BLaER1 (cell line): ENCODE data around the gene UGT1A10.

ENCODE experiments used
- H3K27ac ChIP-seq: shearing (Covaris generic); formaldehyde crosslinking; 2 replicates; pipeline ENCODE4 v1.8.1; 2022
- H3K27me3 ChIP-seq: shearing (Covaris generic); formaldehyde crosslinking; 2 replicates; pipeline ENCODE4 v1.8.1; 2022
- H3K36me3 ChIP-seq: shearing (Covaris generic); formaldehyde crosslinking; 2 replicates; pipeline ENCODE4 v1.8.1; 2022
- H3K4me1 ChIP-seq: shearing (Covaris generic); formaldehyde crosslinking; 2 replicates; pipeline ENCODE4 v1.8.1; 2022
- H3K4me2 ChIP-seq: shearing (Covaris generic); formaldehyde crosslinking; 2 replicates; pipeline ENCODE4 v1.8.1; 2022
- H3K4me3 ChIP-seq: shearing (Covaris generic); formaldehyde crosslinking; 2 replicates; pipeline ENCODE4 v1.8.1; 2022
- H3K9ac ChIP-seq: shearing (Covaris generic); formaldehyde crosslinking; 2 replicates; pipeline ENCODE4 v1.8.1; 2022
- H3K9me3 ChIP-seq: shearing (Covaris generic); formaldehyde crosslinking; 2 replicates; pipeline ENCODE4 v1.8.1; 2022
- H4K20me1 ChIP-seq: shearing (Covaris generic); formaldehyde crosslinking; 2 replicates; pipeline ENCODE4 v1.8.1; 2022
- Cebpa-rat ChIP-seq: shearing (Covaris generic); IDR thresholded peaks from 2 replicates; pipeline ENCODE4 v1.8.1; 2022

The UGT1A10 gene

DNA sequence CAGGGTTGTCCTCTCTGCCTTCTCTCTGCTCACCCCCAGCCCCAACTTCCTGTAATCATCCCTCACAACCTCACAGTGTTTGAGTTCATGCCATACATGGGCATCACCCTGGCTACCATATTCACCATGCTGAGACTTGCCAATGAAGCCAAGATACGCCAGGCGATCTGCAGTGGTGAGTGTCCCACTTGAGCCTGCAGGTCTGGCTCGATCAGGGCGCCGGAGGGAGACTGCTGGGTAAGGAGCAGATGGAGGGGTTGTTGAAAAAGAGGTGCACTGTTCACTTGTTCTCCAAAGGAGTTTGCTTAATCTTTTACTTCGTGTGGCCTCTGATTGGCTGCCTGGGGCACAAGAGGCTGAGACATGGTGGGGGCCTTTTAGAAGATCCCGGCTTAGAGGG lies 156.5 kb downstream of the UGT1A10 start:
- no peaks in the 10 kb centered on the region for H3K36me3 ChIP-seq
- H3K4me2 ChIP-seq = no peak overlapping the region
- H3K9me3 ChIP-seq = no peaks in the 10 kb centered on the region; the same call in 1 of the 2 replicates
- H3K9ac ChIP-seq = no peak overlapping the region
- TF ChIP-seq Cebpa-rat = no peak
- no peaks in the 10 kb centered on the region for H3K27me3 ChIP-seq
- no peaks in the 10 kb centered on the region for H4K20me1 ChIP-seq
- H3K4me3 ChIP-seq = no peak overlapping the region
- H3K27ac ChIP-seq = no peak overlapping the region
- H3K4me1 ChIP-seq = 0 out of 2 replicates have a peak, but pooled peaks cover 5% of the 10 kb centered on the region

DNA sequence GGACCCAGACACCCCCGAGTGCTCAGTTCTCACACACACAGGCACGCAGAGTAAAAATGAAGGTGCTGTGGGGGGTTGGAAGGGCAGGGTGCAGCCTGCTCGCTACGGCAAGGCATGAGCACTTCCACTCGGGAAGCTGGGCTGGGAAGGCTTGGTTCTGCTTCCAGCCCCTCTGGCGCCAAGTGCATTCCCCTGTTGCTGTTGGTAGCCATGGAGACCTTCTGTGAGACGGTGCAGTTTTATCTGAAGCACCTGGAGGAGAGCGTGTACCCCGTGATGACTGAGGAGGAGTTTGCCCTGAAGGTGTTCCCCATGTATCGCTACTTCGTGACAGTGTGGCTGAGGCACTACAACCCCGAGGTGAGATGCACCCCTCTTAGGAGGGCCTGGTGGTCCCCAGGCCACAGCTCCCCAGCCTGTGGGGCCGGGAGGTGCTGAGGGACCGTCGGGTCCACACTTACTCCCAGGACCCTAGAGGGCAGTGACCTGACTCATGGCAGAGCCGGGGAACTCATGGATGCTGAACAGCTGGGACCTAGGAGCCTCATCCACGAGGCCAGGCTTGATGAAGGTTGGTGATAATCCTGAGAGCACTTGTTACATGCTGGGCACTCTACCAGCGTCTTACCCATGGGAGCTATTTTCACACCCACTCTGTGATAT lies 157.3 kb downstream of the UGT1A10 start:
- H3K9me3 ChIP-seq = no peaks in the 10 kb centered on the region; the same call in 1 of the 2 replicates
- no peak overlapping the region for H3K27ac ChIP-seq
- H3K36me3 ChIP-seq = no peaks in the 10 kb centered on the region
- no peak overlapping the region for H3K9ac ChIP-seq
- H3K4me3 ChIP-seq = no peak overlapping the region
- no peak overlapping the region for H3K4me2 ChIP-seq
- H3K4me1 ChIP-seq = 0 out of 2 replicates have a peak, but pooled peaks cover 5% of the 10 kb centered on the region
- TF ChIP-seq Cebpa-rat = no peak
- no peaks in the 10 kb centered on the region for H4K20me1 ChIP-seq
- H3K27me3 ChIP-seq = no peaks in the 10 kb centered on the region

DNA sequence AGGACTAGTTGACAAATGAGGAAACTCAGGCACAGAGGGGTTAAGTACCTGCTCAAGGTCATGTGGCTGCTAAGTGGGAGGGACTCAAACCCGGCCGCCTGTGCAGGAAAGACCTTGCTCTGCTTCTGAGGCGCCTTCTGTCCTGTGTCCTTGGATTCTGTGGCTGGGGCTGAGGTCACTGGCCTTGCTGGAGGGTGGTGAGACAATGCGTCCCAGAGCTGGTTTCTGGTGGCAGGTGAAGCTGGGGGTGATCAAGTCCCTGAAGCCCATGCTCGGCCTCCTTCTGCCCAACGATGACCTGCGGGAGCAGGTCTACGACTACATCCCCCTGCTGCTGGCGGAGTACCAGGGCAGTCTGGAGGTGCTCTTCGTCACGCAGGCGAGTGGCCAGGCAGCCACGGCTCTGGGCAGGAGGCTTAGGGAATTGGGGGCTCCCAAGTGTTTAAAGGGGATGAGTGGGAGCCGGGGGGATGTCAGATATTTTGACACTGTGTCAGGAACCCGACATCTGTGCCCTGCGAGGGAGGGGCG lies 157.9 kb downstream of the UGT1A10 start:
- H3K27ac ChIP-seq = no peak overlapping the region
- no peak for TF ChIP-seq Cebpa-rat
- 0 out of 2 replicates have a peak, but pooled peaks cover 5% of the 10 kb centered on the region for H3K4me1 ChIP-seq
- no peak overlapping the region for H3K9ac ChIP-seq
- no peaks in the 10 kb centered on the region for H3K36me3 ChIP-seq
- H3K9me3 ChIP-seq = no peaks in the 10 kb centered on the region; the same call in 1 of the 2 replicates
- H3K4me2 ChIP-seq = no peak overlapping the region
- H3K4me3 ChIP-seq = no peak overlapping the region
- H4K20me1 ChIP-seq = no peaks in the 10 kb centered on the region
- no peaks in the 10 kb centered on the region for H3K27me3 ChIP-seq

DNA sequence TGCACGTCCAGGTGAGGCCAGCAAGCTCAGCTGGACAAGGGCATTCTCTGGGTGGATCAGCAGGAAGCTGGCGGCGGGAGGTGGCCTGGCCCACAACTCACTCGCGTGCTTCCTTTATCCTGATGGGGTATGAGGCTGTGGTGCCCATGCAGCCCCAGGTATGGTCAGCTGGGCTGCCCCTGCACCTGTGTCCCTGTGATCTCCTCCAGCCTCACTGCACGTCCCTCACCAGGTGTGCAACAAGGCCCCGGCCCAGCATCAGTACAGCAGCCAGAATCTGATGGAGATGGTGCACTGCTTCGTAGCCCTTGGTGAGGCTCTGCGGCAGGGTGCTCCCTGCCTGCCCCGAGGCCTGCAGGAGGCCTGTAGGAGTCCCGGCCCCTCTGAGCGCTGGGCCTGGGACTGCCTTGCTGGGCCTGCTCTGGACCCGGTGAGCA lies 159.5 kb downstream of the UGT1A10 start:
- no peaks in the 10 kb centered on the region for H4K20me1 ChIP-seq
- H3K9me3 ChIP-seq = no peaks in the 10 kb centered on the region; the same call in 1 of the 2 replicates
- H3K27me3 ChIP-seq = no peaks in the 10 kb centered on the region
- no peak overlapping the region for H3K4me2 ChIP-seq
- no peak overlapping the region for H3K9ac ChIP-seq
- no peaks in the 10 kb centered on the region for H3K36me3 ChIP-seq
- no peak overlapping the region for H3K27ac ChIP-seq
- no peak overlapping the region for H3K4me3 ChIP-seq
- TF ChIP-seq Cebpa-rat = no peak
- H3K4me1 ChIP-seq = no peaks in the 10 kb centered on the region

DNA sequence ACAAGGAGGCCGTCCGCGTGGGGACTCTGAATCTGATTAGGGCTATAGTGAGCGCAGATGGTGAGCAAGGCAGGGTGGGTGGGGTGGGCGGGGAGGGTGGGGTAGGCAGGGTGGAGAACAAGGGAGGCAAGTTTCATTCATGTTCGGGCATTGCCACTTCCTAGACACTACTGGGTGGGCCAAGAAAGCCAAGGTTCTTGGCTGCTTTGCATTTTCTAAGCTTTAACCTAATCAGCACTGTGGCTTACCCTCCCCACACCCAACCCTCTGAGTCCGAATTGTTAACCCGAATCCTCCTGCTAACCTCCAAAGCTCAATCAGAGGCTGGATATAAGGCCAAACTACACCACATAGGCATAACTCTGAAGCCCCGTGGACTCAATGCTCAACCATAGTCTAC lies 160.0 kb downstream of the UGT1A10 start:
- Histone ChIP-seq H3K4me3 (no peak overlapping the region), H3K27me3 (no peaks in the 10 kb centered on the region), H3K36me3 (no peaks in the 10 kb centered on the region), H4K20me1 (no peaks in the 10 kb centered on the region), H3K9me3 (no peaks in the 10 kb centered on the region; the same call in 1 of the 2 replicates), H3K4me1 (peaks cover 4% of the 10 kb centered on the region), H3K27ac (no peak overlapping the region), H3K9ac (no peak overlapping the region), H3K4me2 (no peak overlapping the region)
- TF ChIP-seq Cebpa-rat = no peak

DNA sequence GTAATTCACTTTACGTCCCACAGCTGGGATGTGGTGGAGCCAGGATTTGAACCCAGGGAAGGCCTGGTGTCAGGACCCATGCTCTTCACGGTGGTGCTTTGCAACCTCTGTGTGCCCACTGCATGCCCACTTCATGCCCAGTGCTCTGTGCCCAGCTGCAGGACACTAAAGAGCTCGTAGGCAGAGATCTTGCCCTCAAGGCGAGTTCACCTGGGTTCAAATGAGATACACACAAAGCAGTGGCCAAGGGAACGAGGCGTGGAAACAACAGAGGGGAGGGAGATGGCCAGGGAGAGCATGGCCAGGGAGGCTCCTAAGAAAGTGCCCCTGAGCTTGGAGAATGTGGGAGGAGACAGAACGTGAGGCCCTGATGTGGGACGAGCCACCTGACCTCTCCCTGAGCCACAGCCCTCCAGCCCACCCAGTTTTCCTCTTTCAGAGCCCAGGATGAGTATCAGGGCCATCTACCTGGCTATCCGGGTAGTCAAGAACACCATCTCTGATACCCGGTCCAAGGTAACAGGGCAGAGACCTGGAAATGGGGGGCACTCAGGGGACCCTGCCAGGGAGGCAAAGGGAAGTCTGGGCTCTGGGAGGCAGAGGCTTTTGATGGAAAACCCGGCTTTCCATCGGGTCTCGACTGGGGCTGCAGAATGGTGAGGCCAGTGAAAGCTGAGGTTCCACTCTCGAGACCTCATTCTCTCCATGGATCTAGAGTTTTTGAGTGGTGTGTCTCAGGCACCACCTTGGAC lies 162.3 kb downstream of the UGT1A10 start:
- Histone ChIP-seq H4K20me1 (no peaks in the 10 kb centered on the region), H3K9me3 (no peaks in the 10 kb centered on the region), H3K27ac (no peak overlapping the region), H3K27me3 (no peaks in the 10 kb centered on the region), H3K4me3 (no peak overlapping the region), H3K4me2 (no peak overlapping the region), H3K4me1 (peaks cover 9% of the 10 kb centered on the region), H3K9ac (no peak overlapping the region), H3K36me3 (no peaks in the 10 kb centered on the region)
- no peak for TF ChIP-seq Cebpa-rat

DNA sequence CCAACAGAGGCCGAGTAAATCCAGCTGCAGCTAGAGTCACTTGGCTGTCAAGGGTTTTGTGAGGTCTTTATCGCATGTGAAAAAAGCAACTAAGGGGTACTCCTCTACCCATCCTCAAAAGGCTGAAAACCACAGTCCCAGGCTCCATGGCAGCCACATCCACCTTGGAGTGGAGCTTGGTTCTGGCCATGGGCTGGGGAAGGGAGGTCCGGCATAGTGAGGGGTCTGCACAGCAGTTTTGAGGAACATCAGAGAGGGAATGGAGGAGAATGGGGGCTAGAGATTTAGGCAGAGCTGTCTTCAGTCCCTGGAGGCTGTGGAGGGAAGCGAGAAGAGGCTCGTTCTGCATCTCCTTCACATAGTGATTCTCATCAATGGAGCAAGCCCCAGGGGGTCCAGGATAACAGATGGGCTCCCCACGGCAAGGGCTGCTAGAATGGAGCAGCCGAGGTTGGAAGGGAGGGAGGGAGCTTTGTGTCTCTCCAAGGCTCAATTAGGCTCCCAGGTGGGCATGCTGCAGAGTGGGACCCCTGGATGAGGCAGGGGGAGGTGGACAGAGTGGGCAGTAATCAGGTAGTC lies 162.9 kb downstream of the UGT1A10 start:
- Histone ChIP-seq H3K36me3 (no peaks in the 10 kb centered on the region), H3K4me2 (no peak overlapping the region), H3K9ac (no peak overlapping the region), H4K20me1 (no peaks in the 10 kb centered on the region), H3K27me3 (no peaks in the 10 kb centered on the region), H3K4me3 (no peak overlapping the region), H3K4me1 (peaks cover 9% of the 10 kb centered on the region), H3K9me3 (no peaks in the 10 kb centered on the region), H3K27ac (no peak overlapping the region)
- no peak for TF ChIP-seq Cebpa-rat

DNA sequence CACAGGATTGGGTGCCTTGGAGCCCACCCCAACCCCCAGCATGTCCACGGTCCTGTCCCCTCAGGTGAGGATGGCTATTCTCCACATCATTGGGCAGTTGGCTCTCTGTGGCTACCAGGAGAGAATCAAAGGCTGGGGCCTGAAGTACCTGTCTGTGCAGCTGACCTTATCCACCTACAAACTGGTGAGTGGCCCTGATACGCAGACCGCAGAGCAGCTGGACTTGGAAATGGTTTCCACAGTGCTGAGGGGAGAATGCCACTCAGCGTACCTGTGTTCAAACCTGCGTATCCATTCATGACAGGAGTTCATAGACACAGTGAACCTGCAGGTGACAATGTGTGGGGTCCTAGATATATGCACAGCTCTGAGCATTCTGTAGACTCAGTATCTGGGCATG lies 163.5 kb downstream of the UGT1A10 start:
- H3K4me3 ChIP-seq = no peak overlapping the region
- peaks cover 9% of the 10 kb centered on the region for H3K4me1 ChIP-seq
- no peaks in the 10 kb centered on the region for H3K36me3 ChIP-seq
- no peak overlapping the region for H3K4me2 ChIP-seq
- H3K27me3 ChIP-seq = no peaks in the 10 kb centered on the region
- no peak overlapping the region for H3K9ac ChIP-seq
- H3K9me3 ChIP-seq = no peaks in the 10 kb centered on the region
- H4K20me1 ChIP-seq = no peaks in the 10 kb centered on the region
- no peak for TF ChIP-seq Cebpa-rat
- H3K27ac ChIP-seq = no peak overlapping the region

DNA sequence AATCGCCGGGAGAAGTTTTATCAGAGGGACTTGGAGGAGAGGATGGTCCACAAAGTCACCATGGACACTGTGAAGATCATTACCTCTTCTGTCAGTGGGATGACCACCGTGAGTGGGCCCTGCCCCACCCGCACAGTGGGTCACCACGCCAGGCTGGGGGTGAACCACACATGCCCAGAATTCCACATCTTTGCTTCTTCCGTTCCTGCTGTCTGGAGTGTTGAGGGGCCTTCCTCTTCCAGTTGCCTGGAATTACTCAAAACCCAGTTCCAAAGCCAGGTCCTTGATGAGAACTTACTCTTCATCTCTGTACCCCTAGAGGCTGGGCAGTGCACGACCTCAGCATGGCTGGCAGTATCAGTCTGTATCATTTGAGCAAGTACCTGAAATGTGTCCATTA lies 164.0 kb downstream of the UGT1A10 start:
- Histone ChIP-seq H3K4me1 (peaks cover 9% of the 10 kb centered on the region), H3K27ac (no peak overlapping the region), H3K4me3 (no peak overlapping the region), H4K20me1 (no peaks in the 10 kb centered on the region), H3K9me3 (no peaks in the 10 kb centered on the region), H3K36me3 (no peaks in the 10 kb centered on the region), H3K9ac (no peak overlapping the region), H3K4me2 (no peak overlapping the region), H3K27me3 (no peaks in the 10 kb centered on the region)
- TF ChIP-seq Cebpa-rat = no peak
